Neutrophil (primary cell): Measurements from ENCODE around the gene ALDH1B1.

Experiments
- H3K27ac ChIP-seq: fragments of 200-600 bp; sonication (generic); 2 replicates; pipeline ENCODE4 v1.5.1; 2016; ENCODE audit warnings: mild to moderate bottlenecking, moderate library complexity
- H3K27me3 ChIP-seq: fragments of 200-600 bp; sonication (generic); 2 replicates; pipeline ENCODE4 v1.6.0; 2016; ENCODE audit warnings: mild to moderate bottlenecking
- H3K36me3 ChIP-seq: fragments of 200-600 bp; sonication (generic); 2 replicates; pipeline ENCODE4 v1.5.1; 2017
- H3K4me1 ChIP-seq, 2 experiments: fragments of 200-600 bp in 1 of 2; sonication (generic) in 1 of 2; 1 replicate in 1 of 2; 2 replicates in 1 of 2; pipeline versions ENCODE4 v1.5.1 to v1.6.1; 2013 to 2016; ENCODE audit warnings: low read depth in 1 of 2, low read length in 1 of 2, mild to moderate bottlenecking in 1 of 2, moderate library complexity in 1 of 2; ENCODE audit not compliant: control insufficient read depth in 1 of 2, insufficient read depth in 1 of 2
- H3K4me3 ChIP-seq, 2 experiments: fragments of 200-600 bp in 1 of 2; sonication (generic) in 1 of 2; 1 replicate in 1 of 2; 2 replicates in 1 of 2; pipeline ENCODE4 v1.5.1; 2013 to 2016; ENCODE audit warnings: low read depth in 1 of 2, low read length in 1 of 2, mild to moderate bottlenecking in 1 of 2, moderate library complexity in 1 of 2
- H3K9me3 ChIP-seq: fragments of 200-600 bp; sonication (generic); 2 replicates; pipeline ENCODE4 v1.5.1; 2016
- CTCF ChIP-seq: fragments of 200-600 bp; sonication (generic); IDR thresholded peaks from 2 replicates; pipeline ENCODE4 v1.5.1; 2016; ENCODE audit warnings: antibody characterized with exemption

ALDH1B1 gene

GRCh38 chr9:38345851-38346755 lies 46.4 kb upstream of the ALDH1B1 start:
- no peak overlapping the region for H3K4me3 ChIP-seq
- H3K4me1 ChIP-seq: no peaks in the 10 kb centered on the region
- H3K27me3 ChIP-seq: no peaks in the 10 kb centered on the region
- H3K9me3 ChIP-seq: no peaks in the 10 kb centered on the region
- H3K36me3 ChIP-seq: no peaks in the 10 kb centered on the region
- TF ChIP-seq CTCF: no peak
- no peak overlapping the region for H3K27ac ChIP-seq

GRCh38 chr9:38346811-38347210 lies 45.7 kb upstream of the ALDH1B1 start:
- Histone ChIP-seq H3K4me1 (no peaks in the 10 kb centered on the region), H3K4me3 (no peak overlapping the region), H3K27ac (no peak overlapping the region), H3K9me3 (no peaks in the 10 kb centered on the region), H3K27me3 (no peaks in the 10 kb centered on the region), H3K36me3 (no peaks in the 10 kb centered on the region)
- no peak for TF ChIP-seq CTCF

GRCh38 chr9:38347271-38347671 lies 45.2 kb upstream of the ALDH1B1 start:
- no peaks in the 10 kb centered on the region for H3K27me3 ChIP-seq
- no peaks in the 10 kb centered on the region for H3K9me3 ChIP-seq
- H3K4me3 ChIP-seq: no peak overlapping the region
- H3K4me1 ChIP-seq: no peaks in the 10 kb centered on the region
- no peak for TF ChIP-seq CTCF
- no peak overlapping the region for H3K27ac ChIP-seq
- H3K36me3 ChIP-seq: no peaks in the 10 kb centered on the region

GRCh38 chr9:38347946-38348345 lies 44.6 kb upstream of the ALDH1B1 start:
- no peak for TF ChIP-seq CTCF
- no peak overlapping the region for H3K4me3 ChIP-seq
- H3K27me3 ChIP-seq: no peaks in the 10 kb centered on the region
- H3K27ac ChIP-seq: no peak overlapping the region
- H3K9me3 ChIP-seq: no peaks in the 10 kb centered on the region
- H3K4me1 ChIP-seq: no peaks in the 10 kb centered on the region
- H3K36me3 ChIP-seq: no peaks in the 10 kb centered on the region

- Histone ChIP-seq H3K36me3 (no peaks in the 10 kb centered on the region), H3K27me3 (no peaks in the 10 kb centered on the region)
Observed at GRCh38 chr9:38350529-38350928, 42.0 kb upstream of the ALDH1B1 start.

More at GRCh38 chr9:38350529-38350928, 42.0 kb upstream of the ALDH1B1 start:
- Histone ChIP-seq H3K27ac (no peak overlapping the region), H3K4me3 (no peak overlapping the region), H3K9me3 (no peaks in the 10 kb centered on the region), H3K4me1 (no peaks in the 10 kb centered on the region)
- TF ChIP-seq CTCF: no peak
